ENCODE data around the gene PTBP1.
"Not testable (repeated sequence)": the region's sequence is repeated elsewhere in the genome, so short reads cannot be mapped to it uniquely, and the experiment has no call there.

PTBP1 gene

GRCh38 chr19:829129-829758 lies 32.0 kb downstream of the PTBP1 start:
- no peak for DNase-seq (ENCODE audit: low spot score)

GRCh38 chr19:831407-832369 lies 34.4 kb downstream of the PTBP1 start:
- DNase-seq (ENCODE audit: low spot score), result no peak

- DNase-seq (ENCODE audit: low spot score), result no peak
Measured at GRCh38 chr19:834216-834615, 37.0 kb downstream of the PTBP1 start.

GRCh38 chr19:835210-835810 lies 38.1 kb downstream of the PTBP1 start:
- no peak for DNase-seq (ENCODE audit: low spot score)

GRCh38 chr19:840519-841206 lies 43.4 kb downstream of the PTBP1 start, which contains the start of gene PRTN3:
TSS of gene PRTN3 (plus strand) at chr19:840999. CDS start at chr19:841009, 10 bp downstream.
- no peak for DNase-seq (ENCODE audit: low spot score)

- DNase-seq (ENCODE audit: low spot score), result not testable (repeated sequence)
Measured at GRCh38 chr19:842802-843179, 45.5 kb downstream of the PTBP1 start.

- no peak for DNase-seq (ENCODE audit: low spot score)
Measured at GRCh38 chr19:843180-843835, 46.1 kb downstream of the PTBP1 start.

GRCh38 chr19:843836-844545 lies 46.7 kb downstream of the PTBP1 start:
- no peak for DNase-seq (ENCODE audit: low spot score)

- no peak for DNase-seq (ENCODE audit: low spot score)
Measured at GRCh38 chr19:844546-844971, 47.3 kb downstream of the PTBP1 start.

GRCh38 chr19:845707-846521 lies 48.7 kb downstream of the PTBP1 start:
- no peak for DNase-seq (ENCODE audit: low spot score)

GRCh38 chr19:848386-848921 lies 51.2 kb downstream of the PTBP1 start:
- DNase-seq (ENCODE audit: low spot score), result no peak

- not testable (repeated sequence) for DNase-seq (ENCODE audit: low spot score)
Measured at GRCh38 chr19:849195-849594, 51.9 kb downstream of the PTBP1 start.

GRCh38 chr19:850221-850978 lies 53.1 kb downstream of the PTBP1 start:
- peak; percentile 47 for DNase-seq (ENCODE audit: low spot score)

GRCh38 chr19:850979-851335 lies 53.7 kb downstream of the PTBP1 start:
- DNase-seq (ENCODE audit: low spot score), result no peak

- no peak for DNase-seq (ENCODE audit: low spot score)
Measured at GRCh38 chr19:852136-853013, 55.1 kb downstream of the PTBP1 start, which contains the start of gene ELANE. TSS of gene ELANE (plus strand) at chr19:852303. CDS start at chr19:852329, 26 bp downstream.

- no peak for DNase-seq (ENCODE audit: low spot score)
Measured at GRCh38 chr19:853014-853585, 55.8 kb downstream of the PTBP1 start.

- DNase-seq (ENCODE audit: low spot score), result not testable (repeated sequence)
Measured at GRCh38 chr19:853614-854220, 56.5 kb downstream of the PTBP1 start.

Data from globus pallidus (tissue), 1 donor.